NT2/D1 (cell line): ENCODE results near the gene RASSF1.

Experiments
- DNase-seq: peaks from one replicate; pipeline ENCODE4 v3.0.0-alpha.2; 2011; ENCODE audit warnings: low read depth, low spot score
- H3K27me3 ChIP-seq: 2 replicates; pipeline ENCODE4 v1.6.0; 2011; ENCODE audit warnings: mild to moderate bottlenecking; ENCODE audit not compliant: insufficient read length, insufficient read depth
- H3K36me3 ChIP-seq: 2 replicates; pipeline ENCODE4 v1.6.1; 2011; ENCODE audit warnings: mild to moderate bottlenecking, low read length, mixed read lengths; ENCODE audit not compliant: insufficient read depth, insufficient read length
- H3K4me1 ChIP-seq: 2 replicates; pipeline ENCODE4 v1.5.1; 2011; ENCODE audit not compliant: insufficient read depth, insufficient read length
- H3K4me3 ChIP-seq: 2 replicates; pipeline ENCODE4 v1.5.1; 2011; ENCODE audit warnings: low read depth; ENCODE audit not compliant: insufficient read length
- H3K9ac ChIP-seq: 2 replicates; pipeline ENCODE4 v1.6.0; 2011; ENCODE audit warnings: low read depth; ENCODE audit not compliant: insufficient read length
- H3K9me3 ChIP-seq: 2 replicates; pipeline ENCODE4 v1.5.1; 2011; ENCODE audit warnings: mild to moderate bottlenecking, low read length; ENCODE audit not compliant: insufficient read depth
- SUZ12 ChIP-seq: IDR thresholded peaks from 2 replicates; pipeline ENCODE4 v1.6.1; 2011; ENCODE audit not compliant: insufficient read length, insufficient read depth; ENCODE audit errors: extremely low read depth
- YY1 ChIP-seq: IDR thresholded peaks from 2 replicates; pipeline ENCODE4 v1.6.1; 2011; ENCODE audit not compliant: insufficient read length, insufficient read depth
- ZNF274 ChIP-seq: IDR thresholded peaks from 2 replicates; pipeline ENCODE4 v1.6.1; 2011; ENCODE audit warnings: mild to moderate bottlenecking, low read depth, low read length

The RASSF1 gene

DNA sequence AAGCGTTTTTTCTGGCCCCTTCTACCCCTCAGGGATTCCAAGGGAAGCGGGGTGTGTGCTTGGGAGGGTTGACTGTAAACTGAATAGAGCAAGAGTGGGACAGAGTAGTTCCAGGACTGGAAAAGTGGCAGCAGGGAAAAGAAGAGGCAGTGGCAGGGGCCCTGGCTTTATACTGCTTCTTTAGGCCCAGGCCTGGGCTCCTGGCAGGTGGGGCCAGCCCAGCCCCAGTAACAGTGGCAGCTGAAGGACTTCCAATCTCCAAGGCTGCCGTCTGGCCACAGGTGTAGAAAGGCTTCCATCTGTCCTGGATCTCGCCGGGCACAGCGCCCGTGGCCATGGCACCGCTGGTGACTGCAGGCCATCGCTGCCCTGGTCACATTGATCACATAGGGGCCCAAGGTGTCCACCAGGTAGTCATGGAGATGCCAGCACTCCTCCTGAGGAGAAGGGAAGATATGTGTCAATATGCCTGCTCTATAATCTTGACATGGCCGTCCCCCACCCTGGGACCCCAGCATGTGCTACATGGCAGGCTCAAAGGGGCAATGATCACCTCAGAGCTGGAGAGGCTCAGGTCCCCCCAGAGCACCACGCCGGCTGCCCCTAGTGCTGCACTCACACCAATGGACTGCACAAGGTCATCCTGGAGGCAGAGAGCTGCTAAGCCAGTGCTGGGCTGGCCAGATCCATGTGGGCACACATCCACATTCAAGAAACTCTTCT lies 47.4 kb downstream of the RASSF1 start:
- H3K9me3 ChIP-seq = no peaks in the 10 kb centered on the region
- peak overlapping the region; percentile 71 for H3K9ac ChIP-seq
- H3K36me3 ChIP-seq = peaks cover 34% of the 10 kb centered on the region
- TF ChIP-seq SUZ12 (no peak), YY1 (no peak), ZNF274 (no peak)
- no peak overlapping the region for H3K4me3 ChIP-seq
- DNase-seq = no peak
- H3K27me3 ChIP-seq = no peaks in the 10 kb centered on the region
- H3K4me1 ChIP-seq = peaks cover 10% of the 10 kb centered on the region

DNA sequence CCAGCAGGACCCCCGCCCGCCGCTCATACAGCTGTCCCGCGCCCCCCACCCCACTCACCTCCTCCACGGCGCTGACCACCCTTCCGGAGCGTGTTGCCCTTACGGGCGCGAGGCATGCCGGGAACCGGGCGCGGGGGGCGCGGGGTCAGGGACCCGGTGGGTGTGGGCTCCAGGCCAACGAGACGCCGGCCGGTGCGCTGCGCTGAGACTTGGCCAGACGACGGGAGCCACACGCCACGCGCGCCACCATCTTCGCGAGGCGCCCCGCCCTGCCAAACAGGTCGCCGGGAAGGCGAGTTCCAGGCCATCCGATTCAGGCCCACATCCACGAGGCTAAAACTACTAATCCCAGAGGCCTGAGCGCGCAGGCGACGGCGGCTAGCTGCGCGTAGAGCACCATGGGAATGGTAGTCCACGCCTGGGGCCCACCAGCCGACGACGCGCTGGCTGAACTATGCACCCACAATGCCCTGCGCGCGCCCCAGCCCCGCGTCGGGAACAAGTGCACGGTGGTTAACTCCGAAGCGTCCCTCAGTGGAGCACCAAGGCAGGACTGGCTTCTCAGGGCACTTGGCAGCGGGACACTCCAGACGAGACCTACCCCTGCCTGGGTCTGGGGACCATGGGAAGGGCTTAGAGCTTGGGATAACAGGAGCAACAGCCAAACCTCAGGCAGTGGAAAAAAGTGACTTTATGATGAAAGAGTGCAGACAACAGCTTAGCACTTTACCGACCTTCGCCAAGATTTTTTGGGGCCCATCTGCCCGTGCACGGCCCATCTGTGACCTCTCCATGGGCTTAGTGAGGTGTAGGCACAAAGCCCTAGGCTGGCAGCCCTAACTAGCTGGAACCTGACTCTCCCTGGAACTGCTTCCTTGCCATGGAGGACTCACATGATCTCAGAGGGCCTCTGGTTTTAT lies 48.2 kb downstream of the RASSF1 start, which contains the start of gene IFRD2:
IFRD2 (minus strand) TSS at position 271 of the 920 bp plus-strand sequence; CDS start at position 116, 155 bp downstream.
- Histone ChIP-seq H3K4me3 (peak within 1 kb of the TSS; percentile 87), H3K9me3 (no peaks in the 10 kb centered on the region), H3K36me3 (peaks cover 42% of the 10 kb centered on the region), H3K9ac (peak within 1 kb of the TSS; percentile 97), H3K27me3 (no peaks in the 10 kb centered on the region), H3K4me1 (peaks cover 10% of the 10 kb centered on the region)
- DNase-seq = peak; percentile 97
- TF ChIP-seq YY1 = peak; percentile 69
- no peak for TF ChIP-seq SUZ12

DNA sequence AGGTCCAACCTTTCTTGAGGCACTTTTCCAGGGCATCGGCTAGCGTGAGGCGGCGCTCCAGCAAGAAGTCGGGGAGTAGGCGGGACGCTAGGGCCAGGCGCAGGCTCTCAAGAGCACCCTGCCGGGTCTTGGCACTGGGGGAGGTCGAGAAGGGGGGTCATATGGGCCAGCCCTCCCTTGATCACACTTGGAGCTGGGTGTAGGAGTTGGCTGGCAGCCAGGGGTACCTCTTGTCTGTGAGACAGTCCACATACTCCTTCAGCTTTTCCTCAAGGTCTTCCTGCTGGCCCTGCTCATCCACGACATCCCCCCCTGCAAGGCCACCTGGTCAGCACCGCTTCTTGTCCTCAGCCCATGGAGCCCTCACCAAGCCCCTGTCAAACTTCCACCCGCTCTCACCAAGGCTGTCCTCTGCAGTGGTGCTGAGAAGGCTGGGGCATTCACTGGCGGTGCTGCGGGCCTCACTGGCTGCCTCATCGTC lies 50.4 kb downstream of the RASSF1 start:
- Histone ChIP-seq H3K9me3 (no peaks in the 10 kb centered on the region), H3K9ac (no peak overlapping the region), H3K36me3 (peaks cover 51% of the 10 kb centered on the region), H3K4me3 (no peak overlapping the region), H3K27me3 (no peaks in the 10 kb centered on the region), H3K4me1 (peaks cover 15% of the 10 kb centered on the region)
- no peak for DNase-seq
- TF ChIP-seq ZNF274 (no peak), YY1 (no peak), SUZ12 (no peak)

DNA sequence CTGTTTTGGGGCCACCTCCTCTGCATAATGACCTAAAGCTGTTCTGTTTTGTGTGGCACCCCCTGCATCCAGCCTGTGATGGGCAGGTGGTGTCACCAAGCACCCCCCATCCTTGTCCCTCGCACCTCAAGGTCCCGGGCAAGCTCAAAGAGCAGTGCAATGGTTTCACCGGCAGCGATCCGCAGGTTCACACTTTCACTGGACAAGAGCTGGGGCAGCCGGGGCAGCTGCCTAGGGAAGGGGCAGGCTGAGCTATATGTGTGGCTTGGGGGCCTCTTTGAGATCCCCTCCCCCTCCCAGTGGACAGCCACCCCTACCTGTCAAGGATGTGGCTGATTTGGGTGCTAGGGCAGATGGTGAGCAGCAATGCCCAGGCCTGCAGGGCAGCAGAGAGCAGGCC lies 51.5 kb downstream of the RASSF1 start:
- Histone ChIP-seq H3K36me3 (peaks cover 51% of the 10 kb centered on the region), H3K9me3 (no peaks in the 10 kb centered on the region)
- DNase-seq = no peak

DNA sequence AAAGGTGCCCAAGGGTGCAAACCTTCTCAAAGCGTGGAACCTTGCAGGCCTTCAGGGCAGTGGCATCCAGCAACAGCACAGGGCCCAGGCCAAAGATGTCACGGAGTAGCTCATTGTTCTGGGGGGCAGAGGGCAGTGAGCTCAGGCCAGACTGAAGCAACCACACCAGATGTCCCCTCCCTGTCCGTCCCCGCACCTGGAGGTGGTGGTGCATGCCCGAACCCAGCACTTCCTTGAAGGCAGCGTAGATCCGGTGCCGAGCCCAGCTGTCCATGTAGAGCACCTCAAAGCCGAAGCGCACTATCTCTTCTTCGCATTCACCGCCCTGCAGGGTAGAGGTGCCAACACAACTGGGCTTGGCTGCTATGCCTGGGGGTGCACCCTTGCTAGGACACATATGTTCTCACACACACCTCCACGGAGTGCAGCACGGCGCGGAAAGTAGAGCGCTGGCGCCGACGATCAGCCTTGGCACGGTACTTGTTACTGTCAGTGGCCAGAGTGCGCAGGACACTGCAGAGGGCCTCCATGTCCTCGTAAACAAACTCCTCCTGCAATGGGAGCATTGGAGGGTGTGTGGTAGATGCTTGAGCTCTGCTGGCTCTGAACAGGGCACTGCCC lies 52.1 kb downstream of the RASSF1 start:
- H3K9me3 ChIP-seq = no peaks in the 10 kb centered on the region
- TF ChIP-seq SUZ12 (no peak), YY1 (no peak), ZNF274 (no peak)
- no peaks in the 10 kb centered on the region for H3K27me3 ChIP-seq
- no peak overlapping the region for H3K4me3 ChIP-seq
- H3K9ac ChIP-seq = no peak overlapping the region
- peaks cover 15% of the 10 kb centered on the region for H3K4me1 ChIP-seq
- DNase-seq = no peak
- H3K36me3 ChIP-seq = peaks cover 51% of the 10 kb centered on the region

More for the DNA sequence above, 51.5 kb downstream of the RASSF1 start:
- Histone ChIP-seq H3K4me3 (no peak overlapping the region), H3K9ac (no peak overlapping the region), H3K4me1 (peaks cover 15% of the 10 kb centered on the region), H3K27me3 (no peaks in the 10 kb centered on the region)
- no peak for TF ChIP-seq ZNF274
- TF ChIP-seq YY1 = no peak
- TF ChIP-seq SUZ12 = no peak

DNA sequence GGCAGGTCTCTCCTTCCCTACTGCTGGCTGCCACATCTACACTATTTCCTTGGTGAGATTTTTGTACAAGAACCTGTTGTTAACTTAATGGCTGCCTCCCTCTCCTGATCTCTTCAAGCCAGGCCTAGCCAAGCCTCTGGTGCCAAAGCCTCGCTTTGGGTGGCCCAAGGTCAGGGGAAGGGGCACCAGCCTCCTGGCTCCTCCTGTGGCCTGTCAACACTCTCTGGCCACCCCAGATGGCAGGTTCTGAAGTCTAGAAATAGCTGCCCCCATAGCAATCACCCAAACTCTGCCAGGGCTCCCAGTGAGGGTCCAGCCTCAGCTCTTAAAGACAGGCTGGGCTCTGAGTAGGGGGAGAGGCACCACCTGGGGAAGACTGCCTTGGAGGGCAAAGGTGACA lies 53.4 kb downstream of the RASSF1 start:
- Histone ChIP-seq H3K4me1 (peaks cover 9% of the 10 kb centered on the region), H3K4me3 (no peak overlapping the region), H3K9me3 (no peaks in the 10 kb centered on the region), H3K9ac (no peak overlapping the region), H3K27me3 (no peaks in the 10 kb centered on the region), H3K36me3 (peaks cover 51% of the 10 kb centered on the region)
- DNase-seq = no peak
- TF ChIP-seq YY1 (no peak), SUZ12 (no peak), ZNF274 (no peak)
